B cell (primary cell): ENCODE data around the gene KCNQ2. TPM values are rescaled to one million over a fixed set of nuclear protein-coding genes. Genes with fewer than 3 reads are reported as not detected.

ENCODE experiments used
- ATAC-seq: fragments of 200-7000 bp; cut with Tn5 transposase; one replicate; pipeline ENCODE4 v1.10.0; 2021; ENCODE audit warnings: low read depth, mild to moderate bottlenecking, moderate number of reproducible peaks, moderate library complexity
- CTCF ChIA-PET: fragments of 350-600 bp; sonication (Branson Sonifier 250); formaldehyde crosslinking; loops from one replicate; lab custom pipeline; 2021; ENCODE audit warnings: antibody characterized with exemption, inconsistent platforms; lab: Charles Lee
- POLR2A ChIA-PET: fragments of 350-600 bp; sonication (Branson Sonifier 250); formaldehyde crosslinking; loops from one replicate; lab custom pipeline; 2021; ENCODE audit warnings: antibody characterized with exemption; lab: Charles Lee
- DNase-seq: peaks from one replicate; pipeline ENCODE4 v3.0.0; 2013
- H2AFZ ChIP-seq: 2 replicates; pipeline ENCODE4 v1.6.1; 2012; ENCODE audit warnings: mild to moderate bottlenecking, low read depth, low read length; ENCODE audit not compliant: insufficient read depth, poor library complexity, severe bottlenecking
- H3K27ac ChIP-seq, 2 donors: 1 replicate in 1 of 2; 2 replicates in 1 of 2; pipeline ENCODE4 v1.5.1; 2012 to 2013; ENCODE audit warnings: low read length in 2 of 2, mild to moderate bottlenecking in 2 of 2, moderate library complexity in 1 of 2
- H3K27me3 ChIP-seq, 4 experiments: fragments of 200-600 bp in 1 of 4; sonication (generic) in 1 of 4; replicated peaks in 1 of 4; 1 replicate in 2 of 4; 2 replicates in 2 of 4; pipeline versions ENCODE4 v1.6.1 to v1.7.0; 2013 to 2016; ENCODE audit warnings: low read length in 3 of 4, mild to moderate bottlenecking in 2 of 4, mixed read lengths in 1 of 4, moderate library complexity in 1 of 4; ENCODE audit not compliant: insufficient read depth in 4 of 4, control insufficient read depth in 3 of 4; ENCODE audit errors: control extremely low read depth in 1 of 4
- H3K36me3 ChIP-seq, 2 experiments: replicated peaks in 1 of 2; 1 replicate in 1 of 2; 2 replicates in 1 of 2; pipeline versions ENCODE4 v1.6.1 to v1.7.1; 2013; ENCODE audit warnings: low read length in 1 of 2; ENCODE audit not compliant: insufficient read depth in 2 of 2, control insufficient read depth in 1 of 2; ENCODE audit errors: control extremely low read depth in 1 of 2, extremely low read depth in 1 of 2
- H3K4me1 ChIP-seq, 2 donors: fragments of 200-600 bp in 1 of 2; sonication (generic) in 1 of 2; 1 replicate in 1 of 2; 2 replicates in 1 of 2; pipeline versions ENCODE4 v1.5.1 to v1.6.1; 2013 to 2017; ENCODE audit warnings: low read length in 2 of 2; ENCODE audit not compliant: control insufficient read depth in 2 of 2, insufficient read depth in 2 of 2
- H3K4me2 ChIP-seq: replicated peaks from 2 replicates; pipeline ENCODE3; 2012; ENCODE audit warnings: mild to moderate bottlenecking, low read depth, low read length; ENCODE audit not compliant: poor library complexity, severe bottlenecking
- H3K4me3 ChIP-seq, 5 experiments: fragments of 200-600 bp in 1 of 5; sonication (generic) in 1 of 5; 1 replicate in 3 of 5; 2 replicates in 2 of 5; pipeline versions ENCODE4 v1.5.1 to v1.7.0; 2011 to 2016; ENCODE audit warnings: low read length in 4 of 5, mild to moderate bottlenecking in 4 of 5, low read depth in 2 of 5, control low read depth in 1 of 5, moderate library complexity in 1 of 5; ENCODE audit not compliant: insufficient read depth in 1 of 5; ENCODE audit errors: control extremely low read depth in 1 of 5, extremely low read depth in 1 of 5
- H3K79me2 ChIP-seq: fragments of 200-600 bp; sonication (generic); one replicate; pipeline ENCODE4 v1.6.0; 2016; ENCODE audit warnings: low read length; ENCODE audit not compliant: control insufficient read depth, insufficient read depth
- H3K9ac ChIP-seq: fragments of 200-600 bp; sonication (generic); 2 replicates; pipeline ENCODE4 v1.6.1; 2017; ENCODE audit warnings: mild to moderate bottlenecking, low read length, moderate library complexity
- H3K9me3 ChIP-seq, 3 donors: one replicate each; pipeline versions ENCODE4 v1.6.1 to v1.7.1; 2013; ENCODE audit warnings: low read length in 2 of 3; ENCODE audit not compliant: control insufficient read depth in 2 of 3, insufficient read depth in 1 of 3; ENCODE audit errors: control extremely low read depth in 1 of 3
- H4K20me1 ChIP-seq: 2 replicates; pipeline ENCODE4 v1.6.0; 2012; ENCODE audit warnings: mild to moderate bottlenecking, low read length; ENCODE audit not compliant: insufficient read depth, control insufficient read depth, poor library complexity, severe bottlenecking
- H3K27ac Mint-ChIP-seq: one replicate; pipeline ENCODE4 v1.8.0; 2021; ENCODE audit warnings: mixed read lengths
- H3K27me3 Mint-ChIP-seq: one replicate; pipeline ENCODE4 v1.8.0; 2021; ENCODE audit warnings: mixed read lengths
- H3K4me1 Mint-ChIP-seq: one replicate; pipeline ENCODE4 v1.8.0; 2021; ENCODE audit warnings: mixed read lengths
- H3K4me3 Mint-ChIP-seq: one replicate; pipeline ENCODE4 v1.8.0; 2021; ENCODE audit warnings: mixed read lengths
- H3K9me3 Mint-ChIP-seq: one replicate; pipeline ENCODE4 v1.8.0; 2022; ENCODE audit warnings: mixed read lengths; ENCODE audit not compliant: insufficient read depth
- CTCF ChIP-seq: fragments of 200-600 bp; IDR thresholded peaks from one replicate; pipeline ENCODE4 v1.8.0; 2022; ENCODE audit warnings: antibody characterized with exemption, mild to moderate bottlenecking
- EZH2 ChIP-seq: IDR thresholded peaks from 2 replicates; pipeline ENCODE4 v1.6.1; 2012; ENCODE audit warnings: borderline replicate concordance, low read depth, mild to moderate bottlenecking, moderate library complexity, low read length; ENCODE audit not compliant: insufficient read depth, poor library complexity, severe bottlenecking
- WGBS: methylation state at CpG from one replicate; pipeline ENCODE4 v1.1.5; 2013; ENCODE audit warnings: missing lambda C conversion rate; ENCODE audit not compliant: insufficient coverage; 5-methylcytosine and 5-hydroxymethylcytosine counted together
- intact Hi-C: fragments of 100-400 bp; cut with micrococcal nuclease; formaldehyde crosslinking; loops from one replicate; pipeline ENCODE4 v1.10.0; 2022
- polyA plus RNA-seq: library from polyadenylated mRNA; depleted of rRNA; stranded (reverse); fragments of >200 nt; gene quantifications from 2 replicates; pipeline ENCODE4 v1.2.3, GENCODE V29; 2012
- total RNA-seq, 2 donors: library from RNA; stranded (reverse); fragments of 120-200 nt in 1 of 2; gene quantifications; 1 replicate in 1 of 2; 2 replicates in 1 of 2; pipeline versions ENCODE4 v1.2.3 to v1.2.4, GENCODE V29; 2013 to 2022

The KCNQ2 gene
- total and polyA plus RNA-seq, 2 donors (not counting 1 experiment from before 2014, with no cell fraction given): 0.12 TPM; not detected in 1

GRCh38 chr20:63430891-63431290 is 41.6 kb downstream of the KCNQ2 start:
- Mint-ChIP-seq H3K4me3 (no peak overlapping the region), H3K9me3 (no peaks in the 10 kb centered on the region), H3K27ac (no peak overlapping the region), H3K4me1 (peaks cover 16% of the 10 kb centered on the region), H3K27me3 (peaks cover 9% of the 10 kb centered on the region)
- ATAC-seq: no peak
- CTCF ChIA-PET: no interaction called here
- no peak overlapping the region for H3K9ac ChIP-seq
- H3K4me3 ChIP-seq: no peak overlapping the region
- H3K4me2 ChIP-seq: no peak overlapping the region
- intact Hi-C loops: no loop called here
- H3K36me3 ChIP-seq: no peaks in the 10 kb centered on the region
- no peak for TF ChIP-seq EZH2
- no peak for TF ChIP-seq CTCF
- H2AFZ ChIP-seq: no peak overlapping the region
- H3K9me3 ChIP-seq: peaks cover 0 to 30% (median 0%) of the 10 kb centered on the region in 3 donors
- H3K4me1 ChIP-seq: peaks cover 8 to 14% of the 10 kb centered on the region in 2 donors
- no peak for DNase-seq
- POLR2A ChIA-PET: no interaction called here
- no peaks in the 10 kb centered on the region for H3K79me2 ChIP-seq
- no peaks in the 10 kb centered on the region for H4K20me1 ChIP-seq
- WGBS: 81% methylated on average over 13 of the region's 14 CpGs
- H3K27ac ChIP-seq: no peak overlapping the region
- H3K27me3 ChIP-seq: peaks cover 0 to 11% (median 0%) of the 10 kb centered on the region in 4 experiments

GRCh38 chr20:63429992-63430391 is 42.5 kb downstream of the KCNQ2 start:
- Histone ChIP-seq H3K4me1 (peaks cover 8 to 13% of the 10 kb centered on the region in 2 donors), H3K36me3 (no peaks in the 10 kb centered on the region), H3K9ac (no peak overlapping the region), H3K9me3 (peaks cover 0 to 25% (median 0%) of the 10 kb centered on the region in 3 donors), H3K79me2 (no peaks in the 10 kb centered on the region), H3K27ac (no peak overlapping the region), H3K27me3 (peaks cover 0 to 11% (median 0%) of the 10 kb centered on the region in 4 experiments), H3K4me3 (no peak overlapping the region), H4K20me1 (no peaks in the 10 kb centered on the region), H2AFZ (no peak overlapping the region), H3K4me2 (no peak overlapping the region)
- Mint-ChIP-seq H3K27ac (no peak overlapping the region), H3K4me1 (peaks cover 16% of the 10 kb centered on the region), H3K9me3 (no peaks in the 10 kb centered on the region), H3K4me3 (no peak overlapping the region), H3K27me3 (peaks cover 8% of the 10 kb centered on the region)
- ATAC-seq: no peak
- WGBS: 92% methylated on average over 15 of the region's 15 CpGs
- POLR2A ChIA-PET: no interaction called here
- intact Hi-C loops: no loop called here
- CTCF ChIA-PET: no interaction called here
- DNase-seq: no peak
- TF ChIP-seq CTCF (no peak), EZH2 (no peak)
